ENCODE measurements around the gene KATNB1.
A peak's percentile ranks its signal among the peaks of the same experiment; 100 is the strongest.

KATNB1 gene

DNA sequence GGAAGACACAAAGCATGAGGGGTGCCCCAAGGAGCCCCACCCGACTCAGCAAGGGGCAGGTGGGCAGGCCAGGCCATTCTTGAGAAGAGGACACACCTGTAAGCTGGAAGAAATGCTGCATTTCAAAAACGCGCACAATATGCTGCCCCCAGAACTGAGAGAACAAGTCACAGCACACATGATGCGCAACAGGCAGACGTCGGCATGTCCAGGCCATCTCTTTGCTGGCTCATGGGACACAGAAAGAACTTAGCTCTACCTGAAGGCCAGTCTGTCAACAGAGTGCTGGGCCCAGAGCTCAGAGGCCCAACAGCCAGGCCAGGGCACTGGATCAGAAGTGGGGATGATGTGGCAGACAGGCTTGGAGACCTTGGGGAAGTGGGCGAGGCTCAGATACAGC, 48.8 kb downstream of the KATNB1 start:
- no peak for DNase-seq
- H3K36me3 ChIP-seq, result no peaks in the 10 kb centered on the region
- H3K4me1 ChIP-seq, result 0 out of 2 replicates have a peak, but pooled peaks cover 3% of the 10 kb centered on the region
- no peaks in the 10 kb centered on the region for H3K27me3 ChIP-seq
- no peak overlapping the region for H3K4me3 ChIP-seq (ENCODE audit: low read depth, low read length)
- H3K9me3 ChIP-seq, result no peaks in the 10 kb centered on the region
- TF ChIP-seq, protein P1, sequence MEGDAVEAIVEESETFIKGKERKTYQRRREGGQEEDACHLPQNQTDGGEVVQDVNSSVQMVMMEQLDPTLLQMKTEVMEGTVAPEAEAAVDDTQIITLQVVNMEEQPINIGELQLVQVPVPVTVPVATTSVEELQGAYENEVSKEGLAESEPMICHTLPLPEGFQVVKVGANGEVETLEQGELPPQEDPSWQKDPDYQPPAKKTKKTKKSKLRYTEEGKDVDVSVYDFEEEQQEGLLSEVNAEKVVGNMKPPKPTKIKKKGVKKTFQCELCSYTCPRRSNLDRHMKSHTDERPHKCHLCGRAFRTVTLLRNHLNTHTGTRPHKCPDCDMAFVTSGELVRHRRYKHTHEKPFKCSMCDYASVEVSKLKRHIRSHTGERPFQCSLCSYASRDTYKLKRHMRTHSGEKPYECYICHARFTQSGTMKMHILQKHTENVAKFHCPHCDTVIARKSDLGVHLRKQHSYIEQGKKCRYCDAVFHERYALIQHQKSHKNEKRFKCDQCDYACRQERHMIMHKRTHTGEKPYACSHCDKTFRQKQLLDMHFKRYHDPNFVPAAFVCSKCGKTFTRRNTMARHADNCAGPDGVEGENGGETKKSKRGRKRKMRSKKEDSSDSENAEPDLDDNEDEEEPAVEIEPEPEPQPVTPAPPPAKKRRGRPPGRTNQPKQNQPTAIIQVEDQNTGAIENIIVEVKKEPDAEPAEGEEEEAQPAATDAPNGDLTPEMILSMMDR (IDR thresholded peaks at IDR 0.05; ENCODE audit: low read depth, low read length), result no peak

DNA sequence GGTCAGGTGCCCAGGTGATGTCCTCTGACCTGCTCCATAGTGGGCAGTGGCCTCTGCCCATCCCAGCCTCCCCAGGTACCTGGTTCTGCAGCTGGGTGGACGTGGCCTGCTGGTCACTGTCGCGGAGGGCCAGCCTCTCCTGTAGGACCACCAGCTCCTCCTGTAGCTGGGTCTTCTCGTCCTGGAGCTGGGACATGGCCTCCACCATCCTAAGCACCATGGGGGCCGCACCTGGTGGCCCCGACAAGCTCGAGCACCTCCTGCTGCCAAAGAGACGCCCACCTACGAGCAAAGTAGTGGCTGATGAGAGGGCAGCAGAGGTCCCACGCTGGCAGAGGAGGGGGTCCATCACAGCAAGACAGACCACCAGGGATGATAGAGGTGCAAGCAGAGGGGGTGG, 49.8 kb downstream of the KATNB1 start:
- H3K27me3 ChIP-seq, result no peaks in the 10 kb centered on the region
- 0 out of 2 replicates have a peak, but pooled peaks cover 3% of the 10 kb centered on the region for H3K4me1 ChIP-seq
- H3K9me3 ChIP-seq, result no peaks in the 10 kb centered on the region
- H3K4me3 ChIP-seq (ENCODE audit: low read depth, low read length), result no peak overlapping the region
- no peak for DNase-seq
- TF ChIP-seq, protein P1 (IDR thresholded peaks at IDR 0.05; ENCODE audit: low read depth, low read length), result no peak
- H3K36me3 ChIP-seq, result no peaks in the 10 kb centered on the region

DNA sequence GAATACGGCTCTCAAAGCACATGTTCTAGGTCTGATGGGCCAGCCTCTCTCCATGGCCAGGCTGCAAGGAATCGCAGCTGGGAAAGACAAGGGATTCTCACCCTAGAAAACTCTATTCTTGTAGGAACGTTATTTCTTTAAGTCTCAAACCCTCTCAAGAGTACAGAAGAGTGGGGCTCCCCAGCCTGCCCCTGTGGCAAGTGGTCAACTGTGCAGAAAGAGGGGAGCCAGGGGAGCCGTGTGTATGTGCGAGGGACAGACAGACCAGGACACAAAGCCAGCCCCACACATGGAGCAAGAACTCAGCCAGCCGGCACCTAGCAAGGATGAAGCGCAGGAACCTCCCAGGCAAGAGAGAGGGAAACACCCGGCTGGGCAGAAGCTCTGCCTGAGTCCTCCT, 50.4 kb downstream of the KATNB1 start:
- TF ChIP-seq, protein P1 (IDR thresholded peaks at IDR 0.05; ENCODE audit: low read depth, low read length), result no peak
- no peaks in the 10 kb centered on the region for H3K9me3 ChIP-seq
- no peaks in the 10 kb centered on the region for H3K36me3 ChIP-seq
- 0 out of 2 replicates have a peak, but pooled peaks cover 3% of the 10 kb centered on the region for H3K4me1 ChIP-seq
- H3K4me3 ChIP-seq (ENCODE audit: low read depth, low read length), result no peak overlapping the region
- no peak for DNase-seq
- no peaks in the 10 kb centered on the region for H3K27me3 ChIP-seq

DNA sequence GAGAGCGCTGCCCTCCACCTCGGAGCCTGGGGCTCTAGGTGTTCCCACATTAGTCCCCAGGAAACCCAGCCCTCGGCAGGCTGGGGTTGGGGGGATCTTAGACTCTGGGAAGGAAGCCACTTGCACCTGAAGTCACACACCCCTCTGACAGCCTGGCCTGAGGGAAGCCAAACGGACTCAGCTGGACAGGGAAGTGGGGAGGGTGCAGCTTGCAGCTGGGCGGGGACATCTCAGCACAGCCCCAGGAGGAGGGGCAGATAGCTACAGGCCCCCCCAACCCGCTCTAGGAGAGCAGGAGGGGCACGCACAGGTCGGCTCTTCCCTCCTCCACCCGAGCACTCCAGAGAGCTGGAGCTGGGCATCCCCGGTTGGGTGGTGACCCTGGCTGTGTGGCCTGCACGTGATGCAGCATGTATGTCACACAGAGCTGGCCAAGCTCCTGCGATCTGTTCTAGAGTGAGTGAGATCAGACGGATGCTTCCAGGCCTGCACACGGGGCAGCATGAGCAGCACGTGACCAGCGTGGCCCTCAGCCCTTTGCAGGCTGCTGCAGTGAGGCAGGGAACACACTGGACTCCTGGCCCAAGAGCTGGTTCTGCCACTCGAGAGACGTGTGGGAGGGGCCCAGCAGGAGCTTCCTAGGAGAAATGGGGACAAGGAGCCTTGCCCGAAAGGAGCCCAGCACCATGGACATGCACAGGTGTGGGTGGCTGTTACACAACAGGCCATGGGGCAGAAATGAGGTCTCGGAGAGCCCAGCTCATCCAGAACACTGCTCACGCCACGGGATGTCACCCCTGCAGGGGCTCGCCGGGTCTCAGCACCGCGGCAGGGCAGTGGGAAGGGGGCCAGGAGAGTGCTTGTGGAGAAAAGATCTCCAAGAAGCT, 51.3 kb downstream of the KATNB1 start:
- no peaks in the 10 kb centered on the region for H3K36me3 ChIP-seq
- H3K27me3 ChIP-seq, result no peaks in the 10 kb centered on the region
- H3K4me3 ChIP-seq (ENCODE audit: low read depth, low read length), result no peak overlapping the region
- peak; percentile 42 for DNase-seq
- 0 out of 2 replicates have a peak, but pooled peaks cover 3% of the 10 kb centered on the region for H3K4me1 ChIP-seq
- H3K9me3 ChIP-seq, result no peaks in the 10 kb centered on the region
- TF ChIP-seq, protein P1 (IDR thresholded peaks at IDR 0.05; ENCODE audit: low read depth, low read length), result no peak

DNA sequence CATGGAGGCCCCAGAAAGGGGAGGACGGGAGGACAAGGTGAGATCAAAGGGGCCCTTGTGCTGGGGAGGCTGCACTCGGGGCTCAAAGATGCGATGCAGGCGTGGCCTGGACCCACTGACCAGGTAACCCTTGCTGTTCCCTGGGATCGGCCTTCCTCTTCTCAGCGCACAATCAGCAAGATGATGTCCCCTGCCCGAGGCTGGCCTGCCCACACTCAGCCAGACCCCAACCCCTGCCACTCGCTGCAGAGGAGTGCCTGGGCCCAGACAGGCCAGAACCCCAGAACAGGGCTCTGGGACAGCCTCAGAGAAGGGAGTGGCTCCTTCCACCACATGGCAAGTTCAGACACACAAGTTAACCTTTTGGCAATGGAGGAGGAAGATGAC, 51.9 kb downstream of the KATNB1 start:
- no peak overlapping the region for H3K4me3 ChIP-seq (ENCODE audit: low read depth, low read length)
- TF ChIP-seq, protein P1 (IDR thresholded peaks at IDR 0.05; ENCODE audit: low read depth, low read length), result no peak
- H3K36me3 ChIP-seq, result no peaks in the 10 kb centered on the region

DNA sequence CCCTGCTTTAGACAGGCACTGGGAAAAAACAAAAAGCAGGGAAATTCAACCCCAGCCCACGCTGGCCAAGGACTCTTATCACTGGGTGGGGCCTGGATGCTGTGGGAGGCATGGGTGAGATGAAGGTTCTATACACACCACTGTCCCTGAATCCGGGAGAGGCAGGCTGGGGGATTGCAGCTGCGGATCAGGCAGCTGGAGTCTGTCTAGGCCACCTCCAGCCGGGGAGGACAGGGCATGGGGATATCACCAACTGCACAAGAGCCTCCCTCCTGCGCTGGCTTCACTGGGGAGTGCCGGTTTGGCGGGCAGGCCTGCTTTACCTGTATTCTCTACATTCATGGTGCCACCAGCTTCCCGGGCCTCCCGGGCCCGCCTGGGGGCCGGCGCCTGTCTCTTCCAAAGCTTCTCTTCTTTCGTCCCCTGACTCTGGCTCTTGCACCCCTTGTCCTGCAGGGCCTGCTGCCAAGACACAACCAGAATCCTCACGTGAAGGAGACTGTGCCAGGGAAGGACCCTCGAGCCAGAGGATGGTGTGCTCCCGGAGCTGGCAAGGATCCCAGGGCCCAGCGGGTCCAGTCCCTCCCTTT, 52.8 kb downstream of the KATNB1 start:
- DNase-seq, result no peak
- no peaks in the 10 kb centered on the region for H3K9me3 ChIP-seq
- H3K27me3 ChIP-seq, result no peaks in the 10 kb centered on the region
- 0 out of 2 replicates have a peak, but pooled peaks cover 3% of the 10 kb centered on the region for H3K4me1 ChIP-seq
- TF ChIP-seq, protein P1 (IDR thresholded peaks at IDR 0.05; ENCODE audit: low read depth, low read length), result no peak
- H3K4me3 ChIP-seq (ENCODE audit: low read depth, low read length), result no peak overlapping the region
- no peaks in the 10 kb centered on the region for H3K36me3 ChIP-seq

More for the DNA sequence above, 51.9 kb downstream of the KATNB1 start:
- Histone ChIP-seq H3K27me3 (no peaks in the 10 kb centered on the region), H3K9me3 (no peaks in the 10 kb centered on the region), H3K4me1 (0 out of 2 replicates have a peak, but pooled peaks cover 3% of the 10 kb centered on the region)
- no peak for DNase-seq

Data from BE2C (cell line).